Heart right ventricle (tissue), 16 donors: ENCODE data around the gene OR2AT4. TPM values are rescaled to one million over a fixed set of nuclear protein-coding genes. Genes with fewer than 3 reads are reported as not detected.

ENCODE experiments used
- ATAC-seq, 8 donors: fragments of 200-7000 bp; cut with Tn5 transposase; one replicate each; pipeline ENCODE4 v1.9.1; 2020; ENCODE audit warnings: mild to moderate bottlenecking in 8 of 8, moderate library complexity in 8 of 8, moderate number of reproducible peaks in 1 of 8
- DNase-seq, 2 donors: peaks; one replicate each; pipeline ENCODE4 v3.0.0-alpha.2; 2020
- H3K27ac ChIP-seq, 10 donors: fragments of 200-600 bp; sonication (generic) in 2 of 10; one replicate each; pipeline versions ENCODE4 v1.5.0 to v1.8.0; 2020 to 2022; ENCODE audit warnings: mild to moderate bottlenecking in 3 of 10
- H3K27me3 ChIP-seq, 7 donors: fragments of 200-600 bp; one replicate each; pipeline ENCODE4 v1.8.0; 2021 to 2022; ENCODE audit warnings: mild to moderate bottlenecking in 2 of 7
- H3K36me3 ChIP-seq, 9 donors: fragments of 200-600 bp; sonication (generic) in 1 of 9; one replicate each; pipeline versions ENCODE4 v1.5.0 to v1.8.0; 2020 to 2022; ENCODE audit warnings: mild to moderate bottlenecking in 2 of 9
- H3K4me1 ChIP-seq, 9 donors: fragments of 200-600 bp; sonication (generic) in 1 of 9; one replicate each; pipeline versions ENCODE4 v1.5.0 to v1.8.0; 2020 to 2022; ENCODE audit warnings: mild to moderate bottlenecking in 4 of 9
- H3K4me3 ChIP-seq, 10 donors: fragments of 200-600 bp; sonication (generic) in 2 of 10; one replicate each; pipeline versions ENCODE4 v1.5.0 to v1.8.0; 2020 to 2022; ENCODE audit warnings: mild to moderate bottlenecking in 7 of 10, moderate library complexity in 2 of 10
- H3K9me3 ChIP-seq, 11 donors: fragments of 200-600 bp in 10 of 11; sonication (generic) in 2 of 11; one replicate each; pipeline versions ENCODE4 v1.5.0 to v1.8.0; 2013 to 2022; ENCODE audit warnings: mild to moderate bottlenecking in 2 of 11, control low read depth in 1 of 11, moderate library complexity in 1 of 11
- CTCF ChIP-seq, 9 donors: fragments of 200-600 bp; sonication (generic) in 2 of 9; IDR thresholded peaks; one replicate each; pipeline versions ENCODE4 v1.5.0 to v1.8.0; 2021 to 2022; ENCODE audit warnings: antibody characterized with exemption in 9 of 9, mild to moderate bottlenecking in 5 of 9, moderate library complexity in 1 of 9
- WGBS, 2 donors: extraction: QIAGEN DNeasy Blood & Tissue Kit; methylation state at CpG; one replicate each; pipeline ENCODE4 v1.1.7; 2013; ENCODE audit warnings: inconsistent platforms in 1 of 2; 5-methylcytosine and 5-hydroxymethylcytosine counted together
- intact Hi-C, 10 donors: fragments of 100-400 bp; cut with DNase I; formaldehyde crosslinking; loops; one replicate each; pipeline versions ENCODE4 v1.11.1 to v1.14.2; 2022
- polyA plus RNA-seq, 2 donors: library from polyadenylated mRNA; stranded (reverse); fragments of 200-250 nt; gene quantifications; one replicate each; pipeline ENCODE4 v1.2.3, GENCODE V29; 2013
- total RNA-seq, 10 donors: library from RNA; stranded (reverse); fragmentation: NEBNext Ultra II Directional in 3 of 10; extraction: Animal tissue kit (Norgen Biotek cat#: 25700) in 3 of 10; gene quantifications; one replicate each; pipeline versions ENCODE4 v1.2.1 to v1.2.4, GENCODE V29; 2021 to 2023
- donor health status: Arrhythmogenic right ventricular cardiomyopathy.
- donor health status: ischemic (EF 13 %, LVEDD 7.1; RV severe dilation, severe dysfunction).
- donor health status: healthy with polysubstance abuse.
- donor health status: DM: no; HTN: yes; CAD: no.
- donor health status: DM: no; HTN: no; CAD: no.
- donor health status: ischemic (EF 25% LVEDD 6.9; RV normal size, moderate dysfunction).
- donor health status: ischemic (EF 25% LVEDD 5.7; RV mildly dilated, moderate dysfunction).
- donor health status: healthy.
- donor health status: DM: yes; HTN: yes; CAD: no.
- donor health status: Ischemic cardiomyopathy.
- donor health status: ischemic (EF 35%, LVEDD 5.7; RV mildly dilated, moderate dysfunction).
- donor health status: nonischemic (EF 11% LVEDD 7.7; RV severe dilation, severe dysfunction).
- donor health status: DM: yes; HTN: yes; CAD: no.
- donor health status: PGD.
- donor health status: ischemic (EF 29% LVEDD 5.4; RV normal size, mild dysfunction).
- donor health status: nonischemic (EF 23%, LVEDD 6.1; RV moderate dilation, normal function).

OR2AT4 gene
- total and polyA plus RNA-seq, 12 donors, result not detected

- no peak for DNase-seq
- H3K27me3 ChIP-seq, result peaks cover 0 to 37% (median 3%) of the 10 kb centered on the region in 7 donors
- no peak for ATAC-seq
- peaks cover 0 to under 1% (median 0%) of the 10 kb centered on the region in 11 donors for H3K9me3 ChIP-seq
- no peak for TF ChIP-seq CTCF (IDR thresholded peaks at IDR 0.05)
- 77 to 88% methylated on average over 1 of the region's 1 CpG for WGBS, 2 donors
- no peak overlapping the region for H3K27ac ChIP-seq
- intact Hi-C loops, result no loop called here
- H3K4me3 ChIP-seq, result no peak overlapping the region
- H3K4me1 ChIP-seq, result no peaks in the 10 kb centered on the region
- H3K36me3 ChIP-seq, result no peaks in the 10 kb centered on the region
These were observed 11.8 kb downstream of the OR2AT4 start for GRCh38 chr11:75084883-75085282.

- intact Hi-C loops, result no loop called here
- ATAC-seq, result no peak
- Histone ChIP-seq H3K27me3 (peaks cover 0 to 37% (median 3%) of the 10 kb centered on the region in 7 donors), H3K4me3 (no peak overlapping the region), H3K9me3 (no peaks in the 10 kb centered on the region), H3K36me3 (no peaks in the 10 kb centered on the region), H3K4me1 (no peaks in the 10 kb centered on the region), H3K27ac (no peak overlapping the region)
- no peak for TF ChIP-seq CTCF (IDR thresholded peaks at IDR 0.05)
- no peak for DNase-seq
- WGBS, 2 donors, result 40 to 76% methylated on average over 1 of the region's 1 CpG
These were observed 13.5 kb downstream of the OR2AT4 start for GRCh38 chr11:75083217-75083605.

- intact Hi-C loops, result no loop called here
- no peaks in the 10 kb centered on the region for H3K36me3 ChIP-seq
- DNase-seq, result no peak
- TF ChIP-seq CTCF (IDR thresholded peaks at IDR 0.05), result no peak
- no peak overlapping the region for H3K27ac ChIP-seq
- no peaks in the 10 kb centered on the region for H3K4me1 ChIP-seq
- H3K4me3 ChIP-seq, result no peak overlapping the region
- H3K27me3 ChIP-seq, result peaks cover 0 to 40% (median 3%) of the 10 kb centered on the region in 7 donors
- ATAC-seq, result no peak
- no peaks in the 10 kb centered on the region for H3K9me3 ChIP-seq
- WGBS, 2 donors, result 77 to 83% methylated on average over 8 of the region's 8 CpGs
These were observed 14.0 kb downstream of the OR2AT4 start for GRCh38 chr11:75082601-75083216.

- DNase-seq (no peak), ATAC-seq (no peak)
- no peak for TF ChIP-seq CTCF (IDR thresholded peaks at IDR 0.05)
- 83 to 84% methylated on average over 4 of the region's 4 CpGs for WGBS, 2 donors
- peaks cover 0 to 40% (median 3%) of the 10 kb centered on the region in 7 donors for H3K27me3 ChIP-seq
- no peaks in the 10 kb centered on the region for H3K4me1 ChIP-seq
- no peaks in the 10 kb centered on the region for H3K36me3 ChIP-seq
- no peak overlapping the region for H3K27ac ChIP-seq
- intact Hi-C loops, result no loop called here
- H3K4me3 ChIP-seq, result no peak overlapping the region
- no peaks in the 10 kb centered on the region for H3K9me3 ChIP-seq
These were observed 17.1 kb downstream of the OR2AT4 start for GRCh38 chr11:75079546-75079945.
